Left ventricle myocardium inferior (tissue), 1 donor: ENCODE results near the gene GAP43. TPM values are rescaled to one million over a fixed set of nuclear protein-coding genes. Genes with fewer than 3 reads are reported as not detected.
A peak's percentile ranks its signal among the peaks of the same experiment; 100 is the strongest.

Experiments
- DNase-seq: peaks from one replicate; pipeline ENCODE4 v3.0.0-alpha.2; 2020
- H3K27ac ChIP-seq: fragments of 200-600 bp; replicated peaks from 2 replicates; pipeline ENCODE4 v1.8.0; 2021
- H3K27me3 ChIP-seq: fragments of 200-600 bp; 2 replicates; pipeline ENCODE4 v1.8.0; 2021; ENCODE audit warnings: low read depth
- H3K36me3 ChIP-seq: fragments of 200-600 bp; 2 replicates; pipeline ENCODE4 v1.8.0; 2021
- H3K4me1 ChIP-seq: fragments of 200-600 bp; 2 replicates; pipeline ENCODE4 v1.8.0; 2021
- H3K4me3 ChIP-seq: fragments of 200-600 bp; 2 replicates; pipeline ENCODE4 v1.8.0; 2021; ENCODE audit warnings: mild to moderate bottlenecking, moderate library complexity
- H3K9me3 ChIP-seq: fragments of 200-600 bp; replicated peaks from 2 replicates; pipeline ENCODE4 v1.8.0; 2021
- intact Hi-C: fragments of 100-400 bp; cut with micrococcal nuclease; formaldehyde crosslinking; loops from one replicate; pipeline ENCODE4 v1.11.0; 2022
- total RNA-seq: library from RNA; stranded (reverse); fragmentation: NEBNext Ultra II Directional; extraction: Animal tissue kit (Norgen Biotek cat#: 25700); gene quantifications from one replicate; pipeline ENCODE4 v1.2.1, GENCODE V29; 2021
- TF ChIP-seq, protein P1 (sequence below): fragments of 200-600 bp; IDR thresholded peaks from 2 replicates; pipeline ENCODE4 v1.8.0; 2021; ENCODE audit warnings: antibody characterized with exemption, mild to moderate bottlenecking, borderline replicate concordance
- donor health status: DM: no; HTN: yes; CAD: no; lungs with severe emphysema.

Gene GAP43
- total RNA-seq, 1 donor from 2014 or later: 1.2 TPM

DNA sequence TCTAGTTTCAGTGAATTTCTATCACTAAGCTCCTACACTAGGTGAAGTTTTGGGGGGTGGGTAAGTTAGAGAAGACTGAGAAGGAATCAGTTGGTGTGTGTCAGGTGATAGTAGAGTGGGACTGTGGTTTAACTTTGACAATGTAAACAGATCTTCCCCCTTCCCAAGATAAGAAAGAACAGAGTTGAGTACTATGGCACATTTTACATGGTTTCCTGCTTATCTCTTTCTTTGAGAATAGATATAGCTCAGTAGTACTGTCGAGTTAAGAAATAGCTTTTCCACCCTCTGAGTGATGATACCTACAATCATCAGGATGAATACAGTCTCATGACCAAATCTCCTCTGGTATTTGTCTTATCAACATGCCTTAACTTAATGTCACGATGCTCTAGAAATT, 42.8 kb downstream of the GAP43 start:
- intact Hi-C loops: no loop called here
- DNase-seq: no peak
- Histone ChIP-seq H3K4me3 (no peak overlapping the region), H3K9me3 (no peaks in the 10 kb centered on the region), H3K27ac (no peak overlapping the region), H3K27me3 (no peaks in the 10 kb centered on the region), H3K4me1 (peaks cover 16% of the 10 kb centered on the region), H3K36me3 (no peaks in the 10 kb centered on the region)
- TF ChIP-seq, protein P1, sequence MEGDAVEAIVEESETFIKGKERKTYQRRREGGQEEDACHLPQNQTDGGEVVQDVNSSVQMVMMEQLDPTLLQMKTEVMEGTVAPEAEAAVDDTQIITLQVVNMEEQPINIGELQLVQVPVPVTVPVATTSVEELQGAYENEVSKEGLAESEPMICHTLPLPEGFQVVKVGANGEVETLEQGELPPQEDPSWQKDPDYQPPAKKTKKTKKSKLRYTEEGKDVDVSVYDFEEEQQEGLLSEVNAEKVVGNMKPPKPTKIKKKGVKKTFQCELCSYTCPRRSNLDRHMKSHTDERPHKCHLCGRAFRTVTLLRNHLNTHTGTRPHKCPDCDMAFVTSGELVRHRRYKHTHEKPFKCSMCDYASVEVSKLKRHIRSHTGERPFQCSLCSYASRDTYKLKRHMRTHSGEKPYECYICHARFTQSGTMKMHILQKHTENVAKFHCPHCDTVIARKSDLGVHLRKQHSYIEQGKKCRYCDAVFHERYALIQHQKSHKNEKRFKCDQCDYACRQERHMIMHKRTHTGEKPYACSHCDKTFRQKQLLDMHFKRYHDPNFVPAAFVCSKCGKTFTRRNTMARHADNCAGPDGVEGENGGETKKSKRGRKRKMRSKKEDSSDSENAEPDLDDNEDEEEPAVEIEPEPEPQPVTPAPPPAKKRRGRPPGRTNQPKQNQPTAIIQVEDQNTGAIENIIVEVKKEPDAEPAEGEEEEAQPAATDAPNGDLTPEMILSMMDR: no peak

DNA sequence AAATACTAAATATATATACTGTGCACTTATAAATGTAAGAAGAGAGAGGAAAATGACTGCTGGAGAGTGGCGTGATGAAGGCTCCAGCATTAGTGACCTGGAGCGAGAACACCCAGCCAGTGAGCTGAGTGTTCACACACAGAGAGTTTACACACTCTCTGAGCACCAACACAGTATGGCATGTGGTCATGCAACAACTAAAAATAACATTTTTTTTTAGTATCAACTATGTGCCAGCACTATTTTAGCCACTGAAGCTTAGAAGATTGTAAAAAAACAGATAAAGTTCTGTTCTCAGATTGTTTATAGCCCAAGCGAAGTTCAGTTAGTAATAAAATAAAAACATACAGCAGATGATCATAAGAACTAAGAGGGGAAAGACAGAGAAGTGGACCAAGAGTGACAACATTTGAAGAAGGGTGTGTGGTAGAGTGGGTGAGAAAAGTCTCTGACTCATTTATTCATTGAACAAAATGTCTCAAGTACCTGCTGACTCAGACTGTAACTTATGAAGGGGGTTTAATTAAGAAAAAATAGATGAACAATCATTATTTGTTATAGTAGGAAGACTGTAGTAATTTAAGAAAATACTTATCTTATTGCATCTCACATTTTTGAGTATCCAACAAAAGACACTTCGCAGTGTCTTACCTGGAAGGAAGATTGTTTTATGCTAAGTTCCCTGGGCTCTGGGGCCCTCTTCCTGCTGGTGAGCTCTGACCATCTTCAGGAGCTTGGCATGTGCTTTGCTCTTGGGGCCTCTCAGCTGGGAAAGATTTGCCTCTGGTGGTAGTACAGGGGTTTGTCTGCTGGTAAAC, 43.8 kb downstream of the GAP43 start:
- Histone ChIP-seq H3K4me3 (no peak overlapping the region), H3K36me3 (no peaks in the 10 kb centered on the region), H3K9me3 (no peaks in the 10 kb centered on the region), H3K27ac (no peak overlapping the region), H3K27me3 (no peaks in the 10 kb centered on the region), H3K4me1 (peaks cover 21% of the 10 kb centered on the region)
- DNase-seq: no peak
- TF ChIP-seq, protein P1: no peak
- intact Hi-C loops: no loop called here

DNA sequence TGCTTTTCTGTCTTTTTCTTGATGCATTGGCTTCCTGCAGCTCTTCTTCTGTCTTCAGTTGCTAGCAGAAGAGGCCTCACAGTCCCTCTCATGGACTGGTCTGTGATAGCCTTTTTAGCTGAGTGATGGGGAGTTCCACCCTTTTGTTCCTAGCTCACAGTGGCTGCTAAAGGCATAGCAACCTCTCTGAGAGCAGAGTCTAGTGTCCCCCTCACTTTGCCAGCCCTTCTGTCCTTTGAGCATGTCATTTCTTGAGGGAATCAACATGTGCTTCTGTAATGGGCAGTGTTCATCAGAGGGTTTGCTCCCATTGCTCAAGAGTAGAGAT, 44.4 kb downstream of the GAP43 start:
- no peak overlapping the region for H3K27ac ChIP-seq
- peaks cover 24% of the 10 kb centered on the region for H3K4me1 ChIP-seq
- no peaks in the 10 kb centered on the region for H3K36me3 ChIP-seq
- TF ChIP-seq, protein P1: no peak
- no peaks in the 10 kb centered on the region for H3K27me3 ChIP-seq
- no peak for DNase-seq
- H3K9me3 ChIP-seq: no peaks in the 10 kb centered on the region
- intact Hi-C loops: no loop called here
- no peak overlapping the region for H3K4me3 ChIP-seq

DNA sequence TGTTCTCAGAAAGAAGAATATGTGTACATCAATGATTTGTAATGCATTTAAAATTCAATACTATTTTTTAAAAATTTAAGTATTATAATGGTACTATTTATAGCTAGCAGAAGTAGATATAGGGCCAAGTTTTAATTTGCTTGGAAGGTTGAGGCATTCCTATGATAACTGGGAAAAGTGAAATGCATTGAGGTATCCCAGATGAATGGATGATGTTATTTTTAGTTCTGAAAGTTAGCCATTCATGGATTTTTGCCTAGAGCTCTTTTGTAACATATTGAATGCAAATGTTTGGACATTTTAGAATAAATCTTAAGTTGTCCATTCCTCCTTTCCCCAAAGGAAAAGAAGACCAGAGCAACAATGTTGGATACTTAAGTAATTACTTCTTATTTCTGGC, 47.6 kb downstream of the GAP43 start:
- peaks cover 24% of the 10 kb centered on the region for H3K4me1 ChIP-seq
- H3K9me3 ChIP-seq: no peaks in the 10 kb centered on the region
- TF ChIP-seq, protein P1: no peak
- DNase-seq: no peak
- H3K36me3 ChIP-seq: no peaks in the 10 kb centered on the region
- intact Hi-C loops: no loop called here
- no peak overlapping the region for H3K27ac ChIP-seq
- H3K4me3 ChIP-seq: no peak overlapping the region
- no peaks in the 10 kb centered on the region for H3K27me3 ChIP-seq

DNA sequence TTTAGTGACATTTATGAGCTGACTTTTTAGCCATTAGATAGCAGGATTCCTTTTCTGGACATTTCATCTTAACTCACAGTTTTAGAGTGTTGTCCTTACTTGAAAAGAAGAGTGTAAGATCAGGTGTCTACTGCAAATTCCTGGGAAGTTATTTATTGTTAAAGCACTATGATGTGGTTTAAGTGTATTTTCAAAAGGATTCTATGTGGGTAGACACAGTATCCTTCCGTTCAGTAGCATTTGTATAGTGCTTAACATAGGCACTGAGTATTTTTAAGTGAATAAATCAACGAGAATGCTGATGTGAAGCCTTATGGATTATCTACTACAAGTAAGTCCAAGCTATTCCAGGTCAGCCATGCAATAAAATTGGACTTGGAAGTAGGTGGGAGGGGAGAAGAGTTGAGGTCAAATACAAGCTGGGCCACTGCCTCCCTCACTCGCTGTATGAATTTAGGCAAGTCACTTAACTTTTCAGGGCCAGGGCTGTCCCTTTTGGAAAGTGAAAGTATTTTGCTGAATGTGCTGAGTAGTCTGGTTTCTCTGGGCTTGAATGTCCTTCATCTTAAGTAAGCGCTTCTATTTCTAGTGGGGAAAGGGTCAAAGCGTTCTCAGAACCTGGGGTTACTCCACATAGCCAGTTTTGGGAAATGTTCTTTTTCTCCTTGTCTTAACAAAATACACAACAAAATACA, 48.6 kb downstream of the GAP43 start:
- H3K36me3 ChIP-seq: no peaks in the 10 kb centered on the region
- DNase-seq: no peak
- H3K4me1 ChIP-seq: peaks cover 18% of the 10 kb centered on the region
- peak overlapping the region; percentile 6 for H3K27ac ChIP-seq
- no peaks in the 10 kb centered on the region for H3K9me3 ChIP-seq
- intact Hi-C loops: no loop called here
- TF ChIP-seq, protein P1: no peak
- peak overlapping the region; percentile 14 for H3K4me3 ChIP-seq
- H3K27me3 ChIP-seq: no peaks in the 10 kb centered on the region
